Left lung (tissue), 10 donors: ENCODE data around the gene LAMC3. TPM values are rescaled to one million over a fixed set of nuclear protein-coding genes. Genes with fewer than 3 reads are reported as not detected.
A peak's percentile ranks its signal among the peaks of the same experiment; 100 is the strongest.

Experiments
- ATAC-seq: fragments of 200-7000 bp; cut with Tn5 transposase; one replicate; pipeline ENCODE4 v1.9.1; 2020; ENCODE audit warnings: moderate library complexity
- DNase-seq, 4 donors: peaks; one replicate each; pipeline ENCODE4 v3.0.0-alpha.2; 2013 to 2020
- H3K27ac ChIP-seq, 2 donors: fragments of 200-600 bp; sonication (generic) in 1 of 2; one replicate each; pipeline versions ENCODE4 v1.5.0 to v1.8.0; 2020 to 2021
- H3K27me3 ChIP-seq, 2 donors: fragments of 200-600 bp; sonication (generic) in 1 of 2; one replicate each; pipeline versions ENCODE4 v1.5.0 to v1.8.0; 2020 to 2021
- H3K36me3 ChIP-seq, 2 donors: fragments of 200-600 bp; sonication (generic) in 1 of 2; one replicate each; pipeline versions ENCODE4 v1.5.0 to v1.8.0; 2020 to 2021
- H3K4me1 ChIP-seq, 2 donors: fragments of 200-600 bp; one replicate each; pipeline ENCODE4 v1.8.0; 2021
- H3K4me3 ChIP-seq, 2 donors: fragments of 200-600 bp; sonication (generic) in 1 of 2; one replicate each; pipeline versions ENCODE4 v1.5.0 to v1.8.0; 2020 to 2021; ENCODE audit warnings: mild to moderate bottlenecking in 1 of 2
- H3K9me3 ChIP-seq, 2 donors: fragments of 200-600 bp; sonication (generic) in 1 of 2; one replicate each; pipeline versions ENCODE4 v1.5.0 to v1.8.0; 2020 to 2021
- intact Hi-C, 2 donors: fragments of 100-400 bp; cut with DNase I; formaldehyde crosslinking; loops; one replicate each; pipeline versions ENCODE4 v1.11.2 to v1.14.2; 2022
- polyA plus RNA-seq, 6 donors: library from polyadenylated mRNA; unstranded; fragments of 120-200 nt; gene quantifications; one replicate each; pipeline ENCODE4 v1.2.1, GENCODE V29; 2013; ENCODE audit not compliant: insufficient read length in 6 of 6
- total RNA-seq, 2 donors: library from RNA; stranded (reverse); fragmentation: NEBNext Ultra II Directional; extraction: Animal tissue kit (Norgen Biotek cat#: 25700); gene quantifications; one replicate each; pipeline ENCODE4 v1.2.1, GENCODE V29; 2021
- TF ChIP-seq, protein P1 (sequence below), 2 donors: fragments of 200-600 bp; sonication (generic) in 1 of 2; IDR thresholded peaks; one replicate each; pipeline versions ENCODE4 v1.5.0 to v1.8.0; 2021; ENCODE audit warnings: antibody characterized with exemption in 2 of 2
- donor health status: DM: no; HTN: yes; CAD: no.
- donor health status: DM: no; HTN: no; CAD: no.

LAMC3 gene
- total and polyA plus RNA-seq, 8 donors, result 9.2 to 25.5 (median 14.3) TPM

GRCh38 chr9:130992682-130993032 is 16.3 kb upstream of the LAMC3 start:
- no peak for DNase-seq
- H3K4me1 ChIP-seq, result peaks cover 0 to 11% of the 10 kb centered on the region in 2 donors
- no peak overlapping the region for H3K4me3 ChIP-seq
- H3K36me3 ChIP-seq, result no peaks in the 10 kb centered on the region
- intact Hi-C loops, result no loop called here
- H3K27ac ChIP-seq, result no peak overlapping the region
- TF ChIP-seq, protein P1, sequence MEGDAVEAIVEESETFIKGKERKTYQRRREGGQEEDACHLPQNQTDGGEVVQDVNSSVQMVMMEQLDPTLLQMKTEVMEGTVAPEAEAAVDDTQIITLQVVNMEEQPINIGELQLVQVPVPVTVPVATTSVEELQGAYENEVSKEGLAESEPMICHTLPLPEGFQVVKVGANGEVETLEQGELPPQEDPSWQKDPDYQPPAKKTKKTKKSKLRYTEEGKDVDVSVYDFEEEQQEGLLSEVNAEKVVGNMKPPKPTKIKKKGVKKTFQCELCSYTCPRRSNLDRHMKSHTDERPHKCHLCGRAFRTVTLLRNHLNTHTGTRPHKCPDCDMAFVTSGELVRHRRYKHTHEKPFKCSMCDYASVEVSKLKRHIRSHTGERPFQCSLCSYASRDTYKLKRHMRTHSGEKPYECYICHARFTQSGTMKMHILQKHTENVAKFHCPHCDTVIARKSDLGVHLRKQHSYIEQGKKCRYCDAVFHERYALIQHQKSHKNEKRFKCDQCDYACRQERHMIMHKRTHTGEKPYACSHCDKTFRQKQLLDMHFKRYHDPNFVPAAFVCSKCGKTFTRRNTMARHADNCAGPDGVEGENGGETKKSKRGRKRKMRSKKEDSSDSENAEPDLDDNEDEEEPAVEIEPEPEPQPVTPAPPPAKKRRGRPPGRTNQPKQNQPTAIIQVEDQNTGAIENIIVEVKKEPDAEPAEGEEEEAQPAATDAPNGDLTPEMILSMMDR (IDR thresholded peaks at IDR 0.05), result no peak
- H3K9me3 ChIP-seq, result no peaks in the 10 kb centered on the region
- ATAC-seq, result no peak
- H3K27me3 ChIP-seq, result peaks cover 0 to 68% of the 10 kb centered on the region in 2 donors

DNA sequence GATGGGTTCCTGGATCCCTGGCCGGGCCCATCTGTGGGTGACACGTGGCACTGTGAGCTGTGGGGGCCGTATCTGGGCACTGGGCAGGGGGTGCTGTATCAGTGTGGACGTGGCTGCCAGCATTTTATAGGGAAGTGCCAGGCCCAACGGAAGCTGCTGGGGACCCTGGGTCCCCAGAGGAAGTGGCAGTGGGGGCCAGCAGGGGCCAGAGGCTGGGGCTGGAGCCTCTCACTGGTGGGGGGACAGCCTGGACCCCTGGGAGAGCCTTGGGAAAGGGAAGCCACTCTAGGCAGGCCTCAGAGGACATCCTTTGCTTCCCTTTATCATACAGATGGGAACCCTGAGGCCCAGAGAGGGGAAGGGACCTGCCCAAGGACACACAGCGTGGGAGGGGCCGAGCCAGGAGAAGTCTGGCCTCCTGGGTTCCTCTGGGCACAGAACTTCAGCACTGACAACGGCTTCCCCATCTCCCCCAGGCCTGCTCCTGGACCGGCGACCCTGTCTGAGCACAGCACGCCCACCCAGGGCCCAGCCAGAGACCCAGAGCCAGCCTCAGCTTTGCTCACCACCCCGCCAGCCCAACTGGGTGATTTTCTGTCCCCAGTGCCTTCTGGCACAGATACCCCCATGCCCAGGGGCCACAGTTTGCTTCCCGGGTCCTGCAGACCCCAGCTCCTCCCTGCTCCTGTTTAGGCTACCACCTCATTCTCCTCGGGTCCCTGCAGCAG is 15.5 kb upstream of the LAMC3 start:
- ATAC-seq (no peak), DNase-seq (no peak)
- TF ChIP-seq, protein P1 (IDR thresholded peaks at IDR 0.05), result no peak
- no peaks in the 10 kb centered on the region for H3K9me3 ChIP-seq
- no peaks in the 10 kb centered on the region for H3K36me3 ChIP-seq
- H3K4me1 ChIP-seq, result peaks cover 0 to 11% of the 10 kb centered on the region in 2 donors
- H3K27me3 ChIP-seq, result peaks cover 0 to 75% of the 10 kb centered on the region in 2 donors
- intact Hi-C loops, result no loop called here
- H3K4me3 ChIP-seq, result no peak overlapping the region
- no peak overlapping the region for H3K27ac ChIP-seq

DNA sequence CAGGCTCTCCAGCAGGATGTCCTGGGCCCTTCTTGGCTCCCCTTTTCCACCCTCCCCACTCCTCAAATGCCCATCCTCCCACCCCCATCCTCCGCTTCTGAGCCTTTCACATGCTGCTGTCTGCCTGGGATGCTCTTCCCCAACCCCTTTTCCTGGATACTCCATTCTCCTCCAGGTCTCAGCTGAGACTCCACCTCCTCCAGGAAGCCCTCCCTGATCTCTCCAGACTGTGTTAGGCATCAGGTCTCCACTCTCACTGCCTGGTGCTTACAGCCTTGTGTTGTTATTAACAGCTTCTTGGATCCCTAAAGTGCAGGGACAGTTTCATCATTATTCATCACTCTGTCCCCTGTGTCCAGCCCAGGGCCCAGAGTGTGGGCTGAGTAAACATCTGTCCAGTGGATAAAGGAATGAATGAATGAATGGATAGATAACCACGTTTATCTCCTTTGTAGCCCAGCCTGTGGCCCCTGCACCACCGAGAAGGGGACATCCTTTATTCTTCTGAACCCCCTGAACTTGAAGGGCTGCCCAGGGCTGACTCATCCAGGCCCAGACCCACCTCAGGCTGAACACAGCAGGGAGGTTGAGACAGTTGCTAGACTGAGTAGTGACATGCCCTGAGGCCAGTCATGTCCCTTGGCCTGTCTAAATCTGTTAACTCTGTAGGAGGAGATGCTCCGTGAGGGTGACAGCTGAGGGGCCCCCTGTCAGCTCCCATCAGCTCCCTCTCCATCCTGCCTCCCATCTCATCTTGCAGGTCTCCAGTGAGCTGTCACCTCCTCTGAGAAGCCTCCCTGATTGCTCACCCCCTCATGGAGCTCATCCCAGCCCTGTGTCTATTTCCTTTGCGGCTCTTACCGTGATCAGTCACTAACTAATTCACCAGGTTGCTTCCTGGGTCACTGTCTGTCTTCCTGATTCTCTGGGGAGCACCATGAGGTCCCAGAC is 14.6 kb upstream of the LAMC3 start:
- no peaks in the 10 kb centered on the region for H3K36me3 ChIP-seq
- DNase-seq (no peak), ATAC-seq (no peak)
- intact Hi-C loops, result loop anchor here in 1 of 2 donors (5.0 kb wide), 1 partner anchor 127 kb away; no protein-coding TSS in a partner anchor
- H3K4me3 ChIP-seq, result no peak overlapping the region
- H3K9me3 ChIP-seq, result no peaks in the 10 kb centered on the region
- TF ChIP-seq, protein P1 (IDR thresholded peaks at IDR 0.05), result no peak
- no peak overlapping the region for H3K27ac ChIP-seq
- H3K27me3 ChIP-seq, result peaks cover 0 to 75% of the 10 kb centered on the region in 2 donors
- H3K4me1 ChIP-seq, result peaks cover 0 to 11% of the 10 kb centered on the region in 2 donors

DNA sequence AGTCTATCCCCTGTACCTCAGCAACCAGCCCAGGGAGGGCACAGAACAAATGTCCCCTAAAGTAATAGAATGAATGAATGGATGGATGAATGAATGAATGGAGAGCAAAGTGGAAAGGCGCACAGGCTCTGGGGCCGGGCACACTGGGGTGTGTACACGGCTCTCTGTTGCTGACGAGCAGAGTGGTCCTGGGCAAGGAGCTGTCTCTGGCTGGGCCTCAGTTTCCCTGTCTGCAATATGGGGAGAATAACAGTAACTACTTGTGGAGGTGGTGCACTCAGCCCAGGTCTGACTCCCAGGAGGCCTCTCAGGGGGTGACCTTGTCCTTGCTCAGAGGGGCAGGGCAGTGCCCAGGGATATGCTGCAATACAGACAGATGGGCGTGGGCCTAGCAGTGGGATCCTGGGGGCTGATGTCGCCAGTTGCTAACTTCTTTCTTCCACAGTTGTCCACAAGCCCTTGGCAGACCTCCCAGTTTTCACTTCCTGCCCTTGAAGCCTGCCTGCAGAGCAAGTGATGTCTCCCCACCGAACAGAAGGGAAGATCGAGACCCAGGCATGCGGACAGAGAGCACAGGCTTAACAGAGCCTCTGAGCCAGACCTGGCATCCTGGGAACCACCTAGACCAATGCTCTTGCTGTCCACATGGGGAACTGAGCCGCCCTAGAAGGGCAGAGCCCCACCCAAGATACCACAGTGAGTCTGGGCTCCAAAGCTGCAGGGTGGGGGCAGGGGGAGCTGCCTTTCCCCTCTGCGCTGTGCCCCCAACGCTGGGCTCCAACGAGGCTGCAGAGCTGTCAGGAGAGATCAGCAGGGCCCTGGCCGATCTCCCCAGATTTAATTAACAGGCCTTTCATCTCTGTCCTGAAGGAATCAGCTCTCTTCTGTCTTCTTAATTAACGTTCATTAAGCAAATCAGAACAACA is 13.6 kb upstream of the LAMC3 start:
- Histone ChIP-seq H3K4me3 (no peak overlapping the region), H3K4me1 (peaks cover 0 to 11% of the 10 kb centered on the region in 2 donors), H3K27ac (no peak overlapping the region), H3K36me3 (no peaks in the 10 kb centered on the region), H3K27me3 (peaks cover 6 to 75% of the 10 kb centered on the region in 2 donors), H3K9me3 (no peaks in the 10 kb centered on the region)
- intact Hi-C loops, result loop anchor here in 1 of 2 donors (5.0 kb wide), 1 partner anchor 128 kb away; no protein-coding TSS in a partner anchor
- ATAC-seq, result peak; percentile 44
- TF ChIP-seq, protein P1 (IDR thresholded peaks at IDR 0.05), result no peak
- peak in 1 of 4 donors; percentile 61 for DNase-seq
